ENCODE data around the gene ARFRP1. TPM values are rescaled to one million over a fixed set of nuclear protein-coding genes. Genes with fewer than 3 reads are reported as not detected.
A peak's percentile ranks its signal among the peaks of the same experiment; 100 is the strongest.

Gene ARFRP1
- total and polyA plus RNA-seq, 2 of the 13 experiments (the other 11 are each of a cell fraction or from before 2014, with no cell fraction given) = 32.0 to 51.1 TPM

DNA sequence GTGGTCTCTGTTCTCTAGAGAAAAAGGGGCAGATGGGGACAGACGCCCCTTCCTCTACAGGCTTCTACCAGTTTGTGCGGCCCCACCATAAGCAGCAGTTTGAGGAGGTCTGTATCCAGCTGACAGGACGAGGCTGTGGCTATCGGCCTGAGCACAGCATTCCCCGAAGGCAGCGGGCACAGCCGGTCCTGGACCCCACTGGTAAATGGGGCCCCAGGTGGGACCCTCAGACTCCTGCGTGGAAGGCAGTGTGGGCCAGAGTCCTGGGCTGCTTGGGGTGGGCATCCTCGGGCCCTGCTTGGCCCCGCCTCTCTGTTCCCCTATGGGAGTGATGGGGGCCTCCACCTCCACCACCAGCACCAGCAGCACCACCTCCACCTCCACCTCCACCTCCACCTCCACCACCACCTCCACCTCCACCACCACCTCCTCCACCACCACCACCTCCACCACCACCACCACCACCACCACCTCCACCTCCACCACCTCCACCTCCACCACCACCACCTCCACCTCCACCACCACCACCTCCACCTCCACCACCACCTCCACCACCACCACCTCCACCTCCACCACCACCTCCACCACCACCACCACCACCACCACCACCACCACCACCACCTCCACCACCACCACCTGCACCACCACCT is 14.6 kb downstream of the ARFRP1 start (continued):
- no peak for TF ChIP-seq ATM (IDR thresholded peaks at IDR 0.05; ENCODE audit: borderline replicate concordance)
- no peak for TF ChIP-seq ZNF766 (CRISPR knock-in tag; IDR thresholded peaks at IDR 0.05; ENCODE audit: borderline replicate concordance)
- TF ChIP-seq ZNF276 (CRISPR knock-in tag; IDR thresholded peaks at IDR 0.05; ENCODE audit: low read depth) = no peak
- TF ChIP-seq ZBTB25 (CRISPR knock-in tag; IDR thresholded peaks at IDR 0.05) = no peak

DNA sequence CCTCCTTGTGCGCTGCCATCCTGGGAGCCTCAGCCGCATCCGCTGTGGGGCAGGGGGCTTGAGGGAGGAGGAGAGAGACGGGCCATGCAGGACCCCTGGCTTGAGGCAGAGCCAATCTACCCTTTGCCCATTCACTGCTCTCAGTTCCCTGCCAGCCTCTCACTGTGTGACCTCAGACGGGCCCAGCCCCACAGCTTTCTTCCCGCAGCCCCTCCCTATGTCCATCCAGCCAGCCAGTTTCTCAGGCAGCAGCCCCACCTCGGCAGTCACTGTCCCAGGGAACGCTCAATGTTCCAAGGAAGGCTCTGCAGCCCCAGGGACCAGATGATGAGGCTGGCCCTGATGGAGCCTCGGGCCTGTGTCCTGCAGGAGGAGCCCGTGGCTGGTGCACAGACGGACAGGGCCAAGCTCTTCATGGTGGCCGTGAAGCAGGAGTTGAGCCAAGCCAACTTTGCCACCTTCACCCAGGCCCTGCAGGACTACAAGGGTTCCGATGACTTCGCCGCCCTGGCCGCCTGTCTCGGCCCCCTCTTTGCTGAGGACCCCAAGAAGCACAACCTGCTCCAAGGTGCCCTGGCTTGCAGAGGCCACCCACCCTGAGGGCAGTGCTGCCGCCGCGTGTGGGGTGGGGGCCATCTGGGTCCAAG is 15.2 kb downstream of the ARFRP1 start:
- no peaks in the 10 kb centered on the region for H3K79me2 ChIP-seq (ENCODE audit: insufficient read depth, low read length)
- H3K9ac ChIP-seq (ENCODE audit: insufficient read depth, low read depth, low read length) = no peak overlapping the region
- ChIA-PET CTCF (ENCODE audit: low intra/inter-chr PET ratio, low total read pairs) (no interaction called here), POLR2A (interaction anchor here (1.0 kb wide), 1 partner anchor 34 kb away, joined by 3 read pairs; the partner anchor contains the start of gene RTEL1)
- no peak overlapping the region for H3K4me3 ChIP-seq (replicated peaks in 1 of 3; ENCODE audit: insufficient read depth in 1 of 3, low read depth in 2 of 3, low read length in 3 of 3)
- no peaks in the 10 kb centered on the region for H3K27me3 ChIP-seq (ENCODE audit: control insufficient read depth in 1 of 2, insufficient read depth in 2 of 2, low read length in 2 of 2)
- DNase-seq (ENCODE audit: low spot score) = no peak
- in situ Hi-C loops (cut with HindIII; ENCODE audit: extremely low pct_ligation_motif_present, low pct_unique_long_range_greater_than_20kb) (no loop called here), intact Hi-C loops (cut with micrococcal nuclease; ENCODE audit: unreplicated experiment) (no loop called here)
- H3K4me1 ChIP-seq (ENCODE audit: insufficient read depth, low read length) = peaks cover 17% of the 10 kb centered on the region
- no peak overlapping the region for H3K27ac ChIP-seq (ENCODE audit: extremely low read length, insufficient read depth, low read length)
- no peak overlapping the region for H2AFZ ChIP-seq (ENCODE audit: low read length)
- H3K4me2 ChIP-seq (ENCODE audit: low read depth, low read length) = no peak overlapping the region
- peaks cover 3 to 4% of the 10 kb centered on the region in 2 experiments; a peak in 3 of 5 replicates for H3K36me3 ChIP-seq (replicated peaks in 1 of 2; ENCODE audit: control insufficient read depth in 1 of 2, insufficient read depth in 2 of 2, low read length in 2 of 2)
- H3K9me3 ChIP-seq (ENCODE audit: low read length) = no peaks in the 10 kb centered on the region
- peaks cover 4% of the 10 kb centered on the region; the same call in 1 of the 2 replicates for H4K20me1 ChIP-seq (ENCODE audit: insufficient read depth, low read length)
- ATAC-seq = no peak; the same call in 2 of the 3 replicates
- WGBS (ENCODE audit: low lambda C conversion rate) = 84% methylated on average over 17 of the region's 20 CpGs
- BruUV-seq (replicated peaks) = no TSS peak
- FAIRE-seq = no peak
- TF ChIP-seq, protein P1, sequence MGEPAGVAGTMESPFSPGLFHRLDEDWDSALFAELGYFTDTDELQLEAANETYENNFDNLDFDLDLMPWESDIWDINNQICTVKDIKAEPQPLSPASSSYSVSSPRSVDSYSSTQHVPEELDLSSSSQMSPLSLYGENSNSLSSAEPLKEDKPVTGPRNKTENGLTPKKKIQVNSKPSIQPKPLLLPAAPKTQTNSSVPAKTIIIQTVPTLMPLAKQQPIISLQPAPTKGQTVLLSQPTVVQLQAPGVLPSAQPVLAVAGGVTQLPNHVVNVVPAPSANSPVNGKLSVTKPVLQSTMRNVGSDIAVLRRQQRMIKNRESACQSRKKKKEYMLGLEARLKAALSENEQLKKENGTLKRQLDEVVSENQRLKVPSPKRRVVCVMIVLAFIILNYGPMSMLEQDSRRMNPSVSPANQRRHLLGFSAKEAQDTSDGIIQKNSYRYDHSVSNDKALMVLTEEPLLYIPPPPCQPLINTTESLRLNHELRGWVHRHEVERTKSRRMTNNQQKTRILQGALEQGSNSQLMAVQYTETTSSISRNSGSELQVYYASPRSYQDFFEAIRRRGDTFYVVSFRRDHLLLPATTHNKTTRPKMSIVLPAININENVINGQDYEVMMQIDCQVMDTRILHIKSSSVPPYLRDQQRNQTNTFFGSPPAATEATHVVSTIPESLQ (CRISPR knock-in tag; conservative IDR thresholded peaks at IDR 0.05) = no peak
- TF ChIP-seq MAZ (IDR thresholded peaks at IDR 0.05; ENCODE audit: borderline replicate concordance, low read depth, low read length) (no peak), MAZ (CRISPR knock-in tag; IDR thresholded peaks at IDR 0.05; ENCODE audit: low read depth) (no peak), JUNB (CRISPR knock-in tag; IDR thresholded peaks at IDR 0.05; ENCODE audit: borderline replicate concordance) (no peak), ZNF768 (CRISPR knock-in tag; IDR thresholded peaks at IDR 0.05) (peak; percentile 25; the same call in 1 of the 2 replicates), SAP130 (CRISPR knock-in tag; IDR thresholded peaks at IDR 0.05; ENCODE audit: low read depth) (no peak), MXD1 (CRISPR knock-in tag; IDR thresholded peaks at IDR 0.05) (no peak), ZC3H4 (CRISPR knock-in tag; IDR thresholded peaks at IDR 0.05; ENCODE audit: borderline replicate concordance) (0 out of 2 replicates have a peak, but pooled peaks have one; percentile 1), ZNF331 (CRISPR knock-in tag; IDR thresholded peaks at IDR 0.05) (no peak), RXRA (CRISPR knock-in tag; IDR thresholded peaks at IDR 0.05) (peak; percentile 44; the same call in 1 of the 2 replicates), ZNF772 (CRISPR knock-in tag; IDR thresholded peaks at IDR 0.05) (0 out of 2 replicates have a peak, but pooled peaks have one; percentile 31)
